GF-D8 (cell line): ENCODE data around the gene GLS.
A peak's percentile ranks its signal among the peaks of the same experiment; 100 is the strongest.
"Not testable (repeated sequence)": the region's sequence is repeated elsewhere in the genome, so short reads cannot be mapped to it uniquely, and the experiment has no call there.

Experiments
- DNase-seq: peaks from one replicate; lab custom pipeline; 2025; lab: John Stamatoyannopoulos, UW

Gene GLS

GRCh38 chr2:190995315-190995714, 114.7 kb downstream of the GLS start:
- DNase-seq: not testable (repeated sequence)

GRCh38 chr2:190996338-190996946, 115.8 kb downstream of the GLS start:
- DNase-seq: no peak

GRCh38 chr2:190996947-190997346, 116.3 kb downstream of the GLS start:
- no peak for DNase-seq

GRCh38 chr2:190997526-190998113, 117.0 kb downstream of the GLS start:
- DNase-seq: no peak

- no peak for DNase-seq
Measured at GRCh38 chr2:190999058-190999457, 118.4 kb downstream of the GLS start.

DNA sequence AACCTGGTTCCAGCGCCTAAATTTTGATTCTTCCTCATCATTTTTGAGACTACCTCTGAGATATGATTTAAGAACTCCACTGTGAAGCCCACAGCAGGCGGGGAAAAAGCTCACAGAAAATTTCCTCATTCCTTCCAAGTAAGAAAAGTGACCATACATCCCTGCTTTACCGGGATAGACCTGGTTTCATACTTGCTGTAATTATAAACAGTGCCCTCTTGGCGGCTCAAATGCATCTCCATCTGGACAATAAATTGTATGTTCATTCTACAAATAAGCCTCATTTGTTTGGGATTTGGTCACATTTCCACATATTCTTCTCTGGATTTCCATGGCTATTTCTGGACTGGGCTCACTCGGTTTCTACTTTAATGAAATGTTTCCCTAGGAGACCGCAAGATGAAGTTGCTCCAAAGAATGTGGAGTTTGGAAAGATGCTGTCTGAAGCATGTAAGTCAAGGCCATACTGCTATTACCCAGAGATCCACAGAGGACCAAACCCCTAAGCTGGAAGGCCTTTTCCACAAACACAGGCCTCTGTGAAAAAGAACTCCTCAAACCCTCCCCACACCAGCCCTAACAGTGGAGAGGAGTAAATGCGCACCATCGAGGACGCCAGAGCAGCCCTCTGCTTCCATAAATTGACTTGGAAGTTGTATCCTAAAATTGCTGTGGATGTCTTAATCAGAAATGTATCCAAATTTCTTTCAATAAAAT, 119.5 kb downstream of the GLS start:
- no peak for DNase-seq

DNA sequence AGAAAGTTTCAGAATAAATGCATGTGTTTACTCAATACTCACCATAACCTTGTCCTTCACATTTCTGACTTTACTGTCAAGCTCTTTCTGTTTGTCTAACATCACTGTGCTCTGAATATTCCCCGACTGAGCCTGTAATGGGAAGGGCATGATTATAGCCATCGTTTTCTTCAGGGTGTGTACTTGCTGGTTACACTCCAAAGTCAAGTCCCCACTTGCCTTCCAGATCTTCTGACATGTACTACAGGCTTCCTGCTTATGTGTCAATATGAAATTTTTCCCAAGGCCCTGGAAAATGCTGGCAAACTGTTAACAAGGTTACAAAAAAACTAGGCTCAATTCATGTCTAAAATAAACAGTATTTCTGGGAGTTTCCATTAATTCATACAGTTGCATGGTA, 120.4 kb downstream of the GLS start:
- DNase-seq: no peak

- DNase-seq: no peak
Measured at GRCh38 chr2:191001624-191002023, 121.0 kb downstream of the GLS start.

DNA sequence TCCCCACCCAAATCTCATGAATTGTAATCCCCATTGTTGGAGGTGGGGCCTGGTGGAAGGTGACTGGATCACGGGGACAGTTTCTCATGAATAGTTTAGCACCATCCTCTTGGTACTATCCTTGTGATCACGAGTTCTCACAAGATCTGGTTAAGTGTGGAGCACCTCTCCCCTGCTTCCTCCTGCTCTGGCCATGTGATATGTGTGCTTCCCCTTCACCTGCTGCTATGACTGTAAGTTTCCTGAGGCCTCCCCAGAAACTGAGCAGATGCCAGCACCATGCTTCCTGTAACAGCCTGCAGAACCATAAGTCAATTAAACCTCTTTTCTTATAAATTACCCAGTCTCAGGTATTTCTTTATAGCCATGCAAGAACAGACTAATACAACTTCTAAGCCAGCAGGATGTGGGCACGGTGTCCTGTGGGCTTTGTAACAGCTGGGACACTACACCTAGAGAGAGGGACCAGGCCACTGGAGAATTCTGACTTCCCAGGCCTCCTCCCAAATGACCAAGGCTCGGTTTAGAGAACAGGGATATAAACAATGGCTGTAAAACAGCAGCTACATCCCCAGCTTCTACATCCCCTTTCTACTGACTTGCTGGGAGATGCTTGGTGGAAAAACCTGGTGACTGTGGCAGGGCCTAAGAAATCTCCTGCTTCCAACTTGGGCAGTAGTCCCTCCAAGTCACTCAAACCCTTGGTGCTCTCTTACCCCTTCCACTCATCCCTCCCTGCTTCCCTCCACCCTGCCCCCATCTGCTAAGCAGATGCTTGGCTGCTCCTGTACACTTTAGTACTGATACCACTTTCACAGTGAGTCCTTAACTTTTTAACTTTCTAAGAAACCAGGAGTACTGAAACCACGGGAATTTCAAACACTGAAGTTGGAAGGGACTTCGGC, 123.0 kb downstream of the GLS start:
- DNase-seq: no peak

- DNase-seq: no peak
Measured at GRCh38 chr2:191006297-191006696, 125.7 kb downstream of the GLS start.

- DNase-seq: no peak
Measured at GRCh38 chr2:191006997-191007783, 126.6 kb downstream of the GLS start.

GRCh38 chr2:191008286-191008685, 127.7 kb downstream of the GLS start:
- no peak for DNase-seq

DNA sequence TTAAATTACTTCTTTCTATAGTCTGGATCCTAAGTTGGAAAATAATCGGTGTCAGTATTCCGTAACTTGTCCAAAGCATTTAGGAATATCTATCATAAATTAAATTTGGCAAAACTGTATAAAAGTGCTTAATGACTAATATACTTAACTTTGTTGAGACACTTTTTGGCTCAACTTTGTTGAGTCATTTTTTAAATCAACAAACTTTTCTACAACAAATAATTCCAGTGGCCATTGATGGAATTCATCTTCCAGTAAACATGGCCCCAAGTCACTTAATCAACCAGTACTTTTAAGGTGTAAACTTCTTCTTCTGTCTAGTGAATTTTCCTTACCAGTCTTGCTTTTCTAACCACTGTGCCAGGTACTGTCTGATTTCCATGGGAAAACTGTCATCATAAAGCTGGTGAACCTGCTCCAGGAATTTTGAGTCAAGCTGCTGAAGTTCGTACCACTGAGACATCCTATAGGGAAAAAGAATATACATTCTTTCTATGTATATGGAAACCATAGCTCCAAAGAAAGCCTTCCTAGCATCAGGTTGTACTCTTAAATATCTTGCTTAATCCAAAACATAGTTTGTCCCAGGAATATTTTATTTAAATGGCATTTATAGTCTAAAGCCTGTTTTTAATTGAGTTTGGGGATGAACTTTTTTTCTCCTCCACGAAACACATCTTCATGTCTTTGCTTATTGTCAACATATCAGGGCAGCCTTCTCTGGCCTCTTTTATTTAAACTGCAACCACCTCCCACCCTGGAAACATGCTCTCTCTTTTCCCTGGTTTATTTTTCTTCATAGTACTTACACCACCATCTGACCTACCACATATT, 129.1 kb downstream of the GLS start:
- DNase-seq: no peak

GRCh38 chr2:191010887-191011885, 130.6 kb downstream of the GLS start:
- DNase-seq: no peak

- DNase-seq: no peak
Measured at GRCh38 chr2:191012346-191012745, 131.7 kb downstream of the GLS start.

DNA sequence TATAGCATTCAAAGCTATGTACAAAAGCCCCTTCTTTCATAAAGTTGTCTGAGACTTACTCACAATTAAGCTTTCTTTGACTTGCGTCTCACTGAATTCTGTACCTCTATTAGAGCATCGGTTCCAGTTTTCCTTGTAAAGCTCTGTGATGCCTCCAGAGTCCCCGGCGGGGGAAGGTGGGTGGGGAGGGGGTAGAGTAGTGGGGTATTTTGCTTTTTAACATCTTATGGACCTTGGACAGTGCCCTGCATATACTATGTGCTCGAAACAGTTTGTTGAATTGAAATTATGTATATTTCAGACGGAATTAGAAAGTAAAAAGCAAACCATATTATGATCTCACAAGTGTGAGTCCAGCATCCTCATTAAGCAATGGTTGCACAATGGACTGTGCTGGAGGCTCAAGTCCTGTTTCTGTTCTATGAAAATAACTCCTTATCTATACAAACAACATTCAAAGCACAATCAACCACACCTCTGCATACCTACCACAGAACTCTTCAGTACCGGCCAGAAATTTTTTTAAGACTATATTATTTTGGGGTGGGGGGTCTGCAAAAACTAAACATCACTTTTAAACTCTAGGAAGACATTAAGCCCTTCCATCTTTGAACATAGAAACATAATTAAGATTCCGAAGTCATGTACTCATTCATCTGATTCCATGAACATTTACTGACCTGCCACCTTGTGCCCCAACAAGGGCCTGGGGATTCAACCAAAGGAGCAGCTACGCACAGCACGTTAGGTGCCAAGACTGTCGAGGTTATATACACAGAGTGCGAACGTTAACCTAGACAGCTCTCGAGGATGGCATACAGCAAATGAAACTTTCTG, 132.4 kb downstream of the GLS start:
- no peak for DNase-seq

GRCh38 chr2:191013682-191013931, 133.0 kb downstream of the GLS start:
- DNase-seq: no peak

GRCh38 chr2:191013932-191014652, 133.5 kb downstream of the GLS start, which contains the start of gene STAT1:
Gene STAT1, minus strand, starts transcription at chr2:191014171. Its CDS starts 4,168 bp downstream, at chr2:191010003.
- DNase-seq: peak; percentile 65
